Measurements from ENCODE around the gene DNAH17. TPM values are rescaled to one million over a fixed set of nuclear protein-coding genes. Genes with fewer than 3 reads are reported as not detected.

DNAH17 gene
- total and polyA plus RNA-seq, 2 of the 13 experiments (the other 11 are each of a cell fraction or from before 2014, with no cell fraction given): 0.86 to 1.6 TPM

DNA sequence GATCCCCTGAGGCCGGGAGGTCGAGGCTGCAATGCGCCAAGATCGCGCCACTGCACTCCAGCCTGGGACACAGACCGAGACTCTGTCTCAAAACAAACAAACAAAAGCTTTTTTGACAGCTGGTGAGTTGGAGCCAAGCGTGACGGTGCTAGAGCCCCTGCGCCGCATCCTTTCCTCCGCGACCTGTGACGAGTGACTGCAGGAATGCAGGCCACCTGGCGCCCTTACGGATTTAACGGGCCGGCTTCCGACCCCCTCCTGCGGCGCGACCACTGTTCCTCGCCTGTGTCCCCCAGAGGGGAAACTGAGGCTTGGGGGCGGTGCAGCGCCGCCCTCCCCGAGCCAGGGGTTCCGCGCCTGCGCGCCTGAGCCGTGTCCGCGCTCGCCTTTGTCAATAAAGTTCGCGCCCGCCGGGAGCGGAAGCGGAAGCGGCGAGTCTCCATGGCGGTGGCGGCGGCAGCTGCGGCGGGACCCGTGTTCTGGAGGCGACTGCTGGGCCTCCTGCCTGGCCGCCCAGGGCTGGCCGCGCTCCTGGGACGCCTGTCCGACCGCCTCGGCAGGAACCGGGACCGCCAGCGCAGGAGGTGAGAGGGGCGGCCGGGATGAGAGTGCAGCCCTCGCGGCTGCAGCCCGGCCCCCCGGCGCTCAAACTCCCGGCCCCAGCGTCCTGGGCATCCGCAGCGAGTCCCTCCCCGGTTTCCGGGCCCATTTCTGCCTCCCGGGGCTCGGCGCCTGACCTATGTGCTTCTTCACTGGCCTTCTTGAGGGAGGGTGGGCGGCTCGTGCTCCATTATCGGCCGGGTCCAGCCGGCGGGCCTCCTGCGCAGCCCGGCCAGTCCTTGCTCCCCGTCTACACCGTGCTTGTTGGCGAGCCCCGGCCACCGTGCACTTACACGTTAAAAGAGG lies 198.7 kb downstream of the DNAH17 start, which contains the start of gene PGS1 (continued):
- TF ChIP-seq HMGXB3 (CRISPR knock-in tag; IDR thresholded peaks at IDR 0.05; ENCODE audit: borderline replicate concordance) (peak; percentile 69; the same call in 1 of the 2 replicates), ZNF496 (CRISPR knock-in tag; IDR thresholded peaks at IDR 0.05; ENCODE audit: insufficient replicate concordance) (no peak), HIVEP1 (CRISPR knock-in tag; IDR thresholded peaks at IDR 0.05) (peak; percentile 57), BRCA1 (CRISPR knock-in tag; IDR thresholded peaks at IDR 0.05) (no peak; the same call in 1 of the 2 replicates), TRIM24 (CRISPR knock-in tag; IDR thresholded peaks at IDR 0.05) (no peak), HNF1B (CRISPR knock-in tag; IDR thresholded peaks at IDR 0.05) (peak; percentile 80; the same call in 1 of the 2 replicates), MTF2 (CRISPR knock-in tag; IDR thresholded peaks at IDR 0.05; ENCODE audit: borderline replicate concordance) (peak; percentile 91; the same call in 1 of the 2 replicates), ZHX2 (IDR thresholded peaks at IDR 0.05; ENCODE audit: low read depth) (peak; percentile 95), ZHX2 (CRISPR knock-in tag; IDR thresholded peaks at IDR 0.05; ENCODE audit: borderline replicate concordance) (no peak), MED8 (CRISPR knock-in tag; IDR thresholded peaks at IDR 0.05; ENCODE audit: insufficient replicate concordance) (peak; percentile 91), ZNF713 (CRISPR knock-in tag; IDR thresholded peaks at IDR 0.05) (peak; percentile 92; the same call in 1 of the 2 replicates), SUZ12 (IDR thresholded peaks at IDR 0.05; ENCODE audit: low read depth, low read length) (no peak)
- TF ChIP-seq, protein P1, sequence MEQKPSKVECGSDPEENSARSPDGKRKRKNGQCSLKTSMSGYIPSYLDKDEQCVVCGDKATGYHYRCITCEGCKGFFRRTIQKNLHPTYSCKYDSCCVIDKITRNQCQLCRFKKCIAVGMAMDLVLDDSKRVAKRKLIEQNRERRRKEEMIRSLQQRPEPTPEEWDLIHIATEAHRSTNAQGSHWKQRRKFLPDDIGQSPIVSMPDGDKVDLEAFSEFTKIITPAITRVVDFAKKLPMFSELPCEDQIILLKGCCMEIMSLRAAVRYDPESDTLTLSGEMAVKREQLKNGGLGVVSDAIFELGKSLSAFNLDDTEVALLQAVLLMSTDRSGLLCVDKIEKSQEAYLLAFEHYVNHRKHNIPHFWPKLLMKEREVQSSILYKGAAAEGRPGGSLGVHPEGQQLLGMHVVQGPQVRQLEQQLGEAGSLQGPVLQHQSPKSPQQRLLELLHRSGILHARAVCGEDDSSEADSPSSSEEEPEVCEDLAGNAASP (CRISPR knock-in tag; IDR thresholded peaks at IDR 0.05; ENCODE audit: borderline replicate concordance): peak; percentile 77

Data from HepG2 (cell line).